AG10803 (cell line): Measurements from ENCODE around the gene VDR.

ENCODE experiments used
- DNase-seq: peaks from one replicate; pipeline ENCODE4 v3.0.0; 2010; ENCODE audit warnings: low read depth
- H3K4me3 ChIP-seq: 2 replicates; pipeline ENCODE4 v1.5.1; 2011; ENCODE audit warnings: mild to moderate bottlenecking, low read length, control low read depth
- CTCF ChIP-seq: conservative IDR thresholded peaks from 2 replicates; pipeline ENCODE4 v1.5.1; 2011; ENCODE audit warnings: mild to moderate bottlenecking, low read length, control low read depth, inconsistent platforms

The VDR gene

GRCh38 chr12:47870175-47870781, 34.5 kb downstream of the VDR start:
- peak; percentile 64 for TF ChIP-seq CTCF
- peak; percentile 70 for DNase-seq

GRCh38 chr12:47868552-47869031, 36.2 kb downstream of the VDR start:
- DNase-seq = no peak
- no peak for TF ChIP-seq CTCF
- no peak overlapping the region for H3K4me3 ChIP-seq

More at GRCh38 chr12:47870175-47870781, 34.5 kb downstream of the VDR start:
- H3K4me3 ChIP-seq = no peak overlapping the region

GRCh38 chr12:47868041-47868440, 36.8 kb downstream of the VDR start:
- DNase-seq = peak; percentile 41
- no peak overlapping the region for H3K4me3 ChIP-seq

GRCh38 chr12:47867495-47867941, 37.3 kb downstream of the VDR start:
- no peak overlapping the region for H3K4me3 ChIP-seq
- peak; percentile 85 for DNase-seq
- no peak for TF ChIP-seq CTCF

More at GRCh38 chr12:47868041-47868440, 36.8 kb downstream of the VDR start:
- TF ChIP-seq CTCF = no peak

GRCh38 chr12:47864646-47865235, 40.1 kb downstream of the VDR start:
- no peak overlapping the region for H3K4me3 ChIP-seq
- TF ChIP-seq CTCF = no peak
- DNase-seq = no peak

- no peak for TF ChIP-seq CTCF
- H3K4me3 ChIP-seq = no peak overlapping the region
- no peak for DNase-seq
Observed at GRCh38 chr12:47863985-47864384, 40.8 kb downstream of the VDR start.

- no peak overlapping the region for H3K4me3 ChIP-seq
- DNase-seq = no peak
- no peak for TF ChIP-seq CTCF
Observed at GRCh38 chr12:47863467-47863866, 41.3 kb downstream of the VDR start.
